CD4-positive, alpha-beta T cell treated with Interferon alpha-2 for 1 hour (primary cell): Measurements from ENCODE around the gene FAM171A2.

ENCODE experiments used
- DNase-seq, 2 donors: peaks; one replicate each; pipeline ENCODE4 v3.0.0-alpha.2; 2020 to 2022

The FAM171A2 gene

GRCh38 chr17:44318077-44318892 lies 45.4 kb downstream of the FAM171A2 start:
- DNase-seq = no peak

GRCh38 chr17:44317545-44317944 lies 46.1 kb downstream of the FAM171A2 start:
- DNase-seq = no peak

GRCh38 chr17:44315760-44316731 lies 47.6 kb downstream of the FAM171A2 start:
- no peak for DNase-seq

- peak; percentile 16 to 34 for DNase-seq
These were observed 48.6 kb downstream of the FAM171A2 start for GRCh38 chr17:44314869-44315661.

- DNase-seq = no peak
These were observed 49.2 kb downstream of the FAM171A2 start for GRCh38 chr17:44314524-44314868.

GRCh38 chr17:44314031-44314430 lies 49.6 kb downstream of the FAM171A2 start:
- DNase-seq = no peak

GRCh38 chr17:44312396-44313104 lies 51.1 kb downstream of the FAM171A2 start:
- no peak for DNase-seq

GRCh38 chr17:44311562-44312181 lies 52.0 kb downstream of the FAM171A2 start:
- DNase-seq = no peak

GRCh38 chr17:44310609-44311376 lies 52.9 kb downstream of the FAM171A2 start:
- DNase-seq = no peak

- no peak for DNase-seq
These were observed 53.5 kb downstream of the FAM171A2 start for GRCh38 chr17:44310188-44310587.

GRCh38 chr17:44309472-44309871 lies 54.2 kb downstream of the FAM171A2 start:
- no peak for DNase-seq

- no peak for DNase-seq
These were observed 54.8 kb downstream of the FAM171A2 start for GRCh38 chr17:44308865-44309264.

GRCh38 chr17:44308320-44308818 lies 55.3 kb downstream of the FAM171A2 start, which contains the start of gene RUNDC3A:
RUNDC3A (plus strand) TSS chr17:44308601; CDS start chr17:44308833, 232 bp downstream.
- DNase-seq = peak; percentile 85 to 91

GRCh38 chr17:44307387-44308186 lies 56.1 kb downstream of the FAM171A2 start:
- DNase-seq = no peak

- DNase-seq = no peak
These were observed 59.0 kb downstream of the FAM171A2 start for GRCh38 chr17:44304651-44305050.
